AG04450 (cell line): ENCODE results near the gene TCEA2. TPM values are rescaled to one million over a fixed set of nuclear protein-coding genes. Genes with fewer than 3 reads are reported as not detected.

Experiments
- CTCF ChIA-PET: fragments of 300-600, 350-600 bp; formaldehyde crosslinking; extraction: SDS; loops from one replicate; lab custom pipeline; 2022; ENCODE audit warnings: antibody characterized with exemption, inconsistent platforms; lab: Charles Lee
- POLR2A ChIA-PET: fragments of 350-600 bp; formaldehyde crosslinking; extraction: SDS; loops from one replicate; lab custom pipeline; 2021; ENCODE audit warnings: antibody characterized with exemption, inconsistent platforms; lab: Yijun Ruan, JAX
- DNase-seq: peaks from one replicate; pipeline ENCODE4 v3.0.0-alpha.2; 2011; ENCODE audit warnings: low read depth, low spot score
- H3K27ac ChIP-seq: one replicate; pipeline ENCODE4 v1.5.1; 2012; ENCODE audit warnings: low read depth, low read length, control low read depth
- H3K27me3 ChIP-seq: one replicate; pipeline ENCODE4 v1.6.0; 2012; ENCODE audit warnings: low read length; ENCODE audit not compliant: control insufficient read depth, insufficient read depth
- H3K4me3 ChIP-seq: 2 replicates; pipeline ENCODE4 v1.5.1; 2011; ENCODE audit warnings: mild to moderate bottlenecking, low read depth, low read length, control low read depth
- H3K9me3 ChIP-seq: 2 replicates; pipeline ENCODE4 v1.5.1; 2012; ENCODE audit warnings: low read length; ENCODE audit not compliant: control insufficient read depth, insufficient read depth
- polyA plus RNA-seq: library from polyadenylated mRNA; depleted of rRNA; stranded (reverse); fragments of >200 nt; gene quantifications from 2 replicates; pipeline ENCODE4 v1.2.3, GENCODE V29; 2011
- TF ChIP-seq, protein P1 (sequence below): IDR thresholded peaks from 2 replicates; pipeline ENCODE4 v1.5.1; 2011; ENCODE audit warnings: low read depth, low read length, control low read depth, inconsistent platforms

The TCEA2 gene
- polyA plus RNA-seq, 1 experiment, result 12.8 TPM

GRCh38 chr20:64070244-64070993, 7.4 kb downstream of the TCEA2 start:
- Histone ChIP-seq H3K27me3 (no peaks in the 10 kb centered on the region), H3K27ac (no peak overlapping the region), H3K9me3 (no peaks in the 10 kb centered on the region; the same call in 1 of the 2 replicates), H3K4me3 (no peak overlapping the region)
- no peak for DNase-seq
- POLR2A ChIA-PET, result no interaction called here
- TF ChIP-seq, protein P1, sequence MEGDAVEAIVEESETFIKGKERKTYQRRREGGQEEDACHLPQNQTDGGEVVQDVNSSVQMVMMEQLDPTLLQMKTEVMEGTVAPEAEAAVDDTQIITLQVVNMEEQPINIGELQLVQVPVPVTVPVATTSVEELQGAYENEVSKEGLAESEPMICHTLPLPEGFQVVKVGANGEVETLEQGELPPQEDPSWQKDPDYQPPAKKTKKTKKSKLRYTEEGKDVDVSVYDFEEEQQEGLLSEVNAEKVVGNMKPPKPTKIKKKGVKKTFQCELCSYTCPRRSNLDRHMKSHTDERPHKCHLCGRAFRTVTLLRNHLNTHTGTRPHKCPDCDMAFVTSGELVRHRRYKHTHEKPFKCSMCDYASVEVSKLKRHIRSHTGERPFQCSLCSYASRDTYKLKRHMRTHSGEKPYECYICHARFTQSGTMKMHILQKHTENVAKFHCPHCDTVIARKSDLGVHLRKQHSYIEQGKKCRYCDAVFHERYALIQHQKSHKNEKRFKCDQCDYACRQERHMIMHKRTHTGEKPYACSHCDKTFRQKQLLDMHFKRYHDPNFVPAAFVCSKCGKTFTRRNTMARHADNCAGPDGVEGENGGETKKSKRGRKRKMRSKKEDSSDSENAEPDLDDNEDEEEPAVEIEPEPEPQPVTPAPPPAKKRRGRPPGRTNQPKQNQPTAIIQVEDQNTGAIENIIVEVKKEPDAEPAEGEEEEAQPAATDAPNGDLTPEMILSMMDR, result no peak
- CTCF ChIA-PET, result interaction anchor here (0.7 kb wide), 1 partner anchor 8 kb away, joined by 4 read pairs; no protein-coding TSS in a partner anchor

GRCh38 chr20:64071341-64072332, 8.6 kb downstream of the TCEA2 start:
- no peak overlapping the region for H3K27ac ChIP-seq
- ChIA-PET POLR2A (no interaction called here), CTCF (interaction anchor here (0.9 to 1.0 kb wide), 2 partner anchors 12 to 33 kb away, joined by 3 to 4 read pairs; no protein-coding TSS in a partner anchor)
- H3K27me3 ChIP-seq, result no peaks in the 10 kb centered on the region
- TF ChIP-seq, protein P1, result no peak
- no peaks in the 10 kb centered on the region; the same call in 1 of the 2 replicates for H3K9me3 ChIP-seq
- H3K4me3 ChIP-seq, result no peak overlapping the region
- no peak for DNase-seq

DNA sequence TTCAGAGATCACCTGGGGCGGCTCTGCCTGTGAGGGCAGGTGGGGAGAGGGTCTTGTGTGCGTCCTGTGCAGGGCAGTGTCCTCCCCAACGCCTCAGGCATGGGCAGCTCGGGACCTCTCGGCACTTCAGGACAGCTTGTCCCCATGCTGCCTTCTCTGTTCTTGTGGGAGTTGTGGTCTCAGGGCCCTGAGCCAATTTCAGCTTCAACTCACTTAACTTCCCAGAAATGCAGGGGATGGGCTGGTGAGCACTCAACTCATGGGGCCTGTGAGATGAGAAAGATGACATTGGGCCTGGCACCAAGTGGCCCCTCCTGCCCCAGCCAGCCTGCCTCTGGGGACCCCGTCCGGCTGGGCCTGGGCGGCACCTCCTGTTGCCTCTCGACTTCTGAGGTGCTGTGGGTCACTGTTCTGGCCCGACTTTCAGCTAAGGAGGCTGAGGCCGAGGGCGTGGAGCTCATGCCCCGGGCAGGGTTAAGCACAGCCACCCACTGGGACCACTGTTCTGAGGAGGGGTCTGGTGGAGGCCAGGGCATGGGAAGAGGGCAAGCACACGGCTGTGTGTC, 9.6 kb downstream of the TCEA2 start:
- Histone ChIP-seq H3K9me3 (no peaks in the 10 kb centered on the region; the same call in 1 of the 2 replicates), H3K27ac (no peak overlapping the region), H3K4me3 (no peak overlapping the region), H3K27me3 (no peaks in the 10 kb centered on the region)
- ChIA-PET POLR2A (no interaction called here), CTCF (no interaction called here)
- no peak for DNase-seq
- TF ChIP-seq, protein P1, result no peak

DNA sequence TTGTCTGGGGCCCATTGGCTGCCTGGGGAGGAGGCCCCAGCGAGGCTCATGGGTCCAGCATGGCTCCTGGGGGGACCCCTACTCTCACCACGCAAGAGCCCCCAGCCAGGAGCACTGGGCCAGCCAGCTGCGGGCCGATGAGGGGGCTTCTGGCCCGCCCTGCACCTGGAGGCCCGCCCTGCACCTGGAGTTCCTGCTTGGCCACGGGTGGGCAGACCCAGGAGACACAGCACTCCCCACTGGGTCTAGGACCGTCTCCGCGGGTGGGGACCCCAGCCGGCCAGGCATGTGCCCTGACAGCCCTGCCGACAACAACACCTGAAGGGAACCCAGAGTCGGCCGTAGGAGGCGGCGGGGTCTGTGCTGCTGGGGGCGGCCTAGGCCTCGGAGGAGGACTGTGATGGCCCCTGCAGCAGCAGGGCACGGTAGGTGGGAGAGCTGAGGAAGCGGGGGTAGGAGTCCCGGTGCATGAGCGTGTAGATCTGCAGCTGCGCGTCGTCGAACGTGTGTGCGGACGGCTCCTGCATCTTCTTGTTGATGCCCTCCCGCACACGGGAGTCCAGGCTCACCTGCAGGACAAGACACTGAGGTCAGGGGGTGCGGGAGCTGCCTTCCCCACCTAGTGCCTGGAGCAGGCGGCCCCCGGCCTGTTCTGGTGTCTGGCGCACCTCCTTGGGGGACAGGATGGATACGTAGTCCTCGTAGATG, 10.6 kb downstream of the TCEA2 start:
- no peak for DNase-seq
- TF ChIP-seq, protein P1, result no peak
- POLR2A ChIA-PET, result no interaction called here
- H3K4me3 ChIP-seq, result no peak overlapping the region
- CTCF ChIA-PET, result no interaction called here
- H3K27ac ChIP-seq, result no peak overlapping the region
- no peaks in the 10 kb centered on the region; the same call in 1 of the 2 replicates for H3K9me3 ChIP-seq
- no peaks in the 10 kb centered on the region for H3K27me3 ChIP-seq
